SH-SY5Y (cell line): Measurements from ENCODE around the gene POLRMT.

ENCODE experiments used
- GATA2 ChIP-seq: IDR thresholded peaks from 2 replicates; pipeline ENCODE4 v1.6.1; 2011; ENCODE audit warnings: mild to moderate bottlenecking, low read depth, low read length
- GATA3 ChIP-seq: IDR thresholded peaks from 2 replicates; pipeline ENCODE4 v1.6.1; 2011; ENCODE audit warnings: low read depth, mild to moderate bottlenecking, low read length, moderate library complexity

Gene POLRMT

GRCh38 chr19:652467-653389 is 19.4 kb upstream of the POLRMT start:
- TF ChIP-seq GATA3 = no peak
- no peak for TF ChIP-seq GATA2

- TF ChIP-seq GATA2 = no peak
- TF ChIP-seq GATA3 = no peak
Measured at GRCh38 chr19:651991-652390, 18.7 kb upstream of the POLRMT start.

GRCh38 chr19:651114-651818 is 17.9 kb upstream of the POLRMT start:
- TF ChIP-seq GATA2 (no peak), GATA3 (no peak)

- TF ChIP-seq GATA2 = no peak
- no peak for TF ChIP-seq GATA3
Measured at GRCh38 chr19:650121-650520, 16.8 kb upstream of the POLRMT start.

GRCh38 chr19:648904-649801 is 15.8 kb upstream of the POLRMT start:
- TF ChIP-seq GATA3 = no peak
- TF ChIP-seq GATA2 = no peak

GRCh38 chr19:648305-648704 is 15.0 kb upstream of the POLRMT start:
- no peak for TF ChIP-seq GATA2
- no peak for TF ChIP-seq GATA3

GRCh38 chr19:647566-648284 is 14.4 kb upstream of the POLRMT start:
- no peak for TF ChIP-seq GATA3
- TF ChIP-seq GATA2 = no peak

- TF ChIP-seq GATA3 (no peak), GATA2 (no peak)
Measured at GRCh38 chr19:646779-647565, 13.6 kb upstream of the POLRMT start.

GRCh38 chr19:645912-646778 is 12.8 kb upstream of the POLRMT start:
- no peak for TF ChIP-seq GATA2
- no peak for TF ChIP-seq GATA3

GRCh38 chr19:644789-645188 is 11.5 kb upstream of the POLRMT start:
- TF ChIP-seq GATA3 (no peak), GATA2 (no peak)

GRCh38 chr19:644363-644762 is 11.0 kb upstream of the POLRMT start:
- TF ChIP-seq GATA3 (no peak), GATA2 (no peak)

GRCh38 chr19:643736-644135 is 10.4 kb upstream of the POLRMT start:
- TF ChIP-seq GATA3 (no peak), GATA2 (no peak)
